Heart left ventricle (tissue), 13 donors: ENCODE results near the gene PRXL2B.

ENCODE experiments used
- CTCF ChIP-seq, 12 donors: fragments of 200-600 bp; sonication (generic) in 4 of 12; IDR thresholded peaks; one replicate each; pipeline versions ENCODE4 v1.5.0 to v1.8.0; 2018 to 2022; ENCODE audit warnings: antibody characterized with exemption in 12 of 12, mild to moderate bottlenecking in 5 of 12
- POLR2A ChIP-seq, 2 donors: fragments of 450-650 bp; IDR thresholded peaks; one replicate each; pipeline ENCODE4 v1.6.1; 2017; ENCODE audit warnings: antibody characterized with exemption in 2 of 2, mild to moderate bottlenecking in 2 of 2, moderate library complexity in 2 of 2
- donor health status: ischemic (EF 13 %, LVEDD 7.1; RV severe dilation, severe dysfunction).
- donor health status: DM: no; HTN: yes; CAD: no.
- donor health status: DM: no; HTN: no; CAD: no.
- donor health status: ischemic (EF 25% LVEDD 6.9; RV normal size, moderate dysfunction).
- donor health status: ischemic (EF 25% LVEDD 5.7; RV mildly dilated, moderate dysfunction).
- donor health status: ischemic (EF 35%, LVEDD 5.7; RV mildly dilated, moderate dysfunction).
- donor health status: nonischemic (EF 11% LVEDD 7.7; RV severe dilation, severe dysfunction).
- donor health status: DM: yes; HTN: yes; CAD: no.
- donor health status: PGD.
- donor health status: ischemic (EF 29% LVEDD 5.4; RV normal size, mild dysfunction).
- donor health status: nonischemic (EF 23%, LVEDD 6.1; RV moderate dilation, normal function).

- TF ChIP-seq CTCF (IDR thresholded peaks at IDR 0.05), result no peak
- no peak for TF ChIP-seq POLR2A (IDR thresholded peaks at IDR 0.05)
Measured at GRCh38 chr1:2611621-2612437, 25.3 kb downstream of the PRXL2B start.
